HL-60/S4 treated with retinoic acid at 250 ng/mL for 4 days and 3 days (cell line): Measurements from ENCODE around the gene NTRK2.

Experiments
- in situ Hi-C: fragments of 300-500 bp; cut with MboI; formaldehyde crosslinking; loops from 2 replicates; pipeline ENCODE4 v1.7.0; 2022; ENCODE audit warnings: low sequenced_read_pairs

The NTRK2 gene

GRCh38 chr9:84959339-84959738 is 289.8 kb downstream of the NTRK2 start:
- in situ Hi-C loops = no loop called here

- in situ Hi-C loops = no loop called here
Observed at GRCh38 chr9:84966876-84967830, 297.6 kb downstream of the NTRK2 start.

DNA sequence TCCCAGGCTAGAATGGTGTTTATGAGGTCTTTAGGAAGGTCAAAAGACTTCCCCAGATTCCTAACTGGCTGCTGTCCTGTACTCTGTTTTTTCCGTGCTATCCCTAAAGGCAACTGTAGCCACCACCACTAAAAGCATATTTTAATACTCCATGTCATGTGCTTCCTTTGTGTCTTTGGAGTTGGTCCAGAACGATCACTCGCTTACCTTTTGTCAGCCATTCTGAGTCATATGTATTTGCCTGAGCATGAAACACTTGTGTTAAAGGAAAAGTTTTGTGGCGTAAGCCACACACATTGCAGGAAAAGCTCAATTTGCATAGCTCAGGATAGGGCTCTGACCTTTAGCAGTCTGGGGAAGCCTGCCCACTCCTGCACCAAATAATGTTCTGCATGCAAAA is 299.6 kb downstream of the NTRK2 start:
- in situ Hi-C loops = no loop called here

DNA sequence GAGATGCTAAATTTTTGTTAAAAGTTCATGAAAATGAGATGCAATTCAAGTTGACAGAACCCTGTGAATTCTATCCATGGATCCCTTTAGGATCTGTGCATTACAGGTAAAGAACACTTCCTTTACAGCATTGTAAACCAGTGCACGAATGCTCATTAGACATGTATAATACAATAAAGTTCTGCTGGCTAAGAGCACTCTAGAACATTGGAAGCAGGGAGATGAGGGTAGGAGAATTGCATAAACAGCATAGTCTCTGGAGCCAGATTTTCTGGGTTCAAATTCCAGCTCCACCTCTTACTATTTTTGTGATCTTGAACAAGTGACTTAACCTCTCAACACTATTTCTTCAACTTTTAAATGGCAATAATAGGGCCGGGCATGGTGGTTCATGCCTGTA is 300.2 kb downstream of the NTRK2 start:
- in situ Hi-C loops = no loop called here

- in situ Hi-C loops = no loop called here
Observed at GRCh38 chr9:84970432-84970831, 300.9 kb downstream of the NTRK2 start.

DNA sequence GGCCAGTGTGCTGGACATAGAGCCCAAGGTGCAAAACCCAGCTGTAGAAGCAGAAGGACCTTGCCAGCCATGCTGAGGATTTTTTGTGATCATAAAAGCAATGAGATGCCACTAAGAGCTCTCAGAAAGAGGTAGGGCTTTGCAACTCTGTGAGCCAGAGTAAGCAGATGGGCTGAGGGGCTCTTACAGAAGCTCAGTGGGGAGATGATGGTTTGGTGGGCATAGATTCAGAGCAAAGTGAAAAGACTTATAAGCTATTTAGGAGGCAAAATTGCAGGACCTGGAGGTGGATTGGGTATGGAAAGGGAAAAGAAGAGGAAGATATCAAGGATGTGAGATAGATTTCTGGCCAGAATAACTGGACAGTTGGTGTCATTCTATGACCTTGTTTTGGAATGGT is 302.0 kb downstream of the NTRK2 start:
- in situ Hi-C loops = no loop called here

GRCh38 chr9:84974258-84974657 is 304.7 kb downstream of the NTRK2 start:
- in situ Hi-C loops = no loop called here

DNA sequence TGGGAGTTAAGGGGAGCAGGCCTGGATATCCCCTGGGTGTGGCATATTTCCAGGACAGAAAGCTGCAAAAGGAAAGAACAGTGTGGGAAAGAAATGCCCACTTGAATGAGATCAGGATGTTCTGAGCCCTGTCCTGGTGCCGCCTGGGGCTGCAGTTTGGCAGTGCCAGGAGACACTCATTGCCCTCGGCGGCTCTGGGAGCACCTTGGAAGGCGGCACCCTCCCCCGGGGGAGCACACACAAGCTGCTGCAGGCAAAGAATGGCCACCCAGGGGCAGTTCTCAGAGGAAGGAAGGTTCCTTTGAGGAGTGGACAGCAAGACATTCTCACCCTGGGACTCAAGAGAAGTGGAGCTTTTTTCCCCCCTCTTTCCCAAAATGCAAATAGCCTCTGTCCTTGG is 305.3 kb downstream of the NTRK2 start:
- in situ Hi-C loops = no loop called here

DNA sequence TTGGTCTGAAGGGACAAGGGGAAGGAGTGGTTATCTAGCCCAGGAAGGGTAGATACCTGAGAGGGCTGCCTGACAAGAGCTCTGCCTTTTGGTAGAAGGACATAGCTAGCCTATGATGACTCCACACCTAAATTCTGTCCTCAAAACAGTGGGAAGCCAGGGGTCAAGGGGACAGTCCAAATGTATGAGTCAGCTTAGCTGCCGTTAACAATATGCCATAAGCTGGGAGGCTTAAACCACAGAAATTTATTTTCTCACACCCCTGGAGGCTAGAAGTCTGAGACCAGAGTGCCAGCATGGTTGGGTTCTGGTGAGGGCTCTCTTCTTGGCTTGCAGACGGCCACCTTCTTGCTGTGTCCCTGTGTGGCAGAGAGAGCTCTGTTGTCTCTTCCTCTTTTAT is 306.4 kb downstream of the NTRK2 start:
- in situ Hi-C loops = no loop called here

GRCh38 chr9:84978661-84979060 is 309.1 kb downstream of the NTRK2 start:
- in situ Hi-C loops = no loop called here

DNA sequence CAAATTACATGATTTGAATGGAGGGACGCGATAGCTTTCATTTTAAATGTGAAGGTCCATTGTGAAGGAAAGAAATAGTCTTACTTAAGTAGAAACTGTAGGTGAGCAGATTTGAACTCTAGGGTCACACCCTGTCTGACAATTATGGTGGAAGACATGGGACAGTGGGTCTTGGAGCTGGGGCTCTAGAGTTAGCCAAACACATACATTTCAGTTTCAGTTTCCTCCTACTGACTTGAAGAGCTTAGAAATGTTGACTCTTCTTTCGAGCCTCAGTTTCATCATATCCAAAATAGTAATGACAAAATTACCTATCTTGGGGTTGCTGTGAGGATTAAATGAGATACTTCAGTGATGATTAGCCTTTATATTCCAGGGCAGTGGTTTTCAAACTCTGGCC is 314.2 kb downstream of the NTRK2 start:
- in situ Hi-C loops = no loop called here

GRCh38 chr9:84988621-84989020 is 319.1 kb downstream of the NTRK2 start:
- in situ Hi-C loops = no loop called here

- in situ Hi-C loops = no loop called here
Observed at GRCh38 chr9:84990416-84990815, 320.9 kb downstream of the NTRK2 start.

DNA sequence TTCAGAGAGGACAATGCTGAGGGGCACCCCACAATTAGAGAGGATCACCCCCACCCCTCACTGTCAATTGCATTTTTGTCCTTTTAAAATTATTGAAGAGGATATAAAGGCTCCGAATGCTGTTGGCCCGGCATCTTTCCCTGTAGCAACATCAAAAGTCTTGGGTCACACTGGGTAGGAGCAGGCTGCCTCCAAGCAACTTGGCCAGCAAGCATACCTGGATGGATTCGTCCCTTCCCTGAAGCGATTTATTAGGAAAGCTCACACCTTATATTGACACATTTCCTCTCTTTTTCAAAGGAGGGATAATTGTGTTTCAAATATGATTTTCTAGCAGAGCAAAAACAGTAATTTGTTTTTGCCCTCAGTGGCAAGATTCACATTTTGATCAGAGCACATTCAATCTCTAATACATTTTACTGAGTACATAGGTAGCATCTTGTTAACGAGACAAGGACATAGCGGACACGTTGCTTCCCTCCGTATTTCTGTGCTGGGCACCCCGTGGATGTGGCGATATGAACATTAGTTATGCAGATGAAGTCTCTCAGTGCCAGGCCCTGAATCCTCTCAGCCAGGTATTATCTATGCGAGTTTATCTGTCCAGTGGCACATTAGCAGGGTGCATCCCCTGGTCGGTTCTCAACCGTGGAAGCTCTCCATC is 321.5 kb downstream of the NTRK2 start:
- in situ Hi-C loops = no loop called here

- in situ Hi-C loops = no loop called here
Observed at GRCh38 chr9:84991514-84991870, 322.0 kb downstream of the NTRK2 start.

DNA sequence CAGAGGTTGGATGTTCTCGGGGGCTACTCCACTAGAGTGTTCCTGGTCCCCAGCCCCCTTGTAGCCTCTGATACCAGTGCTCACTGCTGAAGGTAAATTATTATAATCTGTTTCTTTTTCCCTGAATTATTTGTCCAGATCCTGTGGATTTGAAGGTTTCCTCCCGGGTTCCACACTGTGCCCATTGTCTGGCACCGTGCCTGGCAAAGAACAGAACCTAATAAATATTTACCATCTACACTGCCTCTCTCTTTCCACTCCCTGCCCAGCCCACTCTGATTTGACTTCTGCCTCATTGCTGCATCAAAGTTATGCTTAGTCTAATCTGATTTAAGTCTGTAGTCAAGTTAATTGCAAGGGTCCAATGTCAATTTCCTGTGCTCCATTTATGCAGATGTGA is 322.9 kb downstream of the NTRK2 start:
- in situ Hi-C loops = no loop called here

DNA sequence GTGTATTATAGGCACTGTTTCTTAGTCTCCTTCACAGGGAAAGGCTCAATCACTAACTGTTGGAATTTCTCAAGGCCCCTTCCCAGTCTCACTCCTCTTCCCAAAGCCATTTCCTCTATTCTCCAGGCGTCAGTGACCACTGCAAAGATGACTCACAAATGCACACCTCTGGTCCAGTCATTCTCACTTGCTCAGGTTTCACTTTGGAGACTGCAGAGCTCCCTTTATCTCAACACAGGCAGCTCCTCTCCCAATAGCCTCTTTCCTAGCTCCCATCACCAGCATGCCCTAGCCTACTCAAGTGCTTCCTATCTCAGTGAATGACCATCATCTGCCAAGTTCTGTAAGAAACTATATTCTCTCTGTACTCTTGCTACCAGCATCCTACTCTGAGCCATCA is 323.6 kb downstream of the NTRK2 start:
- in situ Hi-C loops = no loop called here

- in situ Hi-C loops = no loop called here
Observed at GRCh38 chr9:84996029-84996428, 326.5 kb downstream of the NTRK2 start.

DNA sequence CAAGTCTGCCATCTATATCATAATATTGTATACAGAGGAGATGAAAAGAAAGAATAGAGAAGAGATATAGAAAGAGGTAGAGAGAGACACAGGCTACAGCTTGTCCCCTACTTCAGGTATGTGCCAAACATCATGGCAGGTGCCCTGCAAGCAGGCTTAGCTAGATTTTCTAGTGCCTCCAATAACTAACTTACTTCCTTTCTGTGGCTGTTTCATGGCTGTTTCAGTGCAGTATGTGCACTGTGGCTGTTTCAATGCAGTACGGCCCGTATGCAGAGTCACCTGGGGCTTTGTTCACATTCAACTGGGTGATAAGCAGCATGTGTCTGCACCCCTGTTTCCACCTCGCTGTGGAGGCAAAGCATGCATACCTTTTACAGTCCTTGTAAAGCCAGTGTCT is 327.2 kb downstream of the NTRK2 start:
- in situ Hi-C loops = no loop called here

- in situ Hi-C loops = no loop called here
Observed at GRCh38 chr9:84997472-84997871, 327.9 kb downstream of the NTRK2 start.

DNA sequence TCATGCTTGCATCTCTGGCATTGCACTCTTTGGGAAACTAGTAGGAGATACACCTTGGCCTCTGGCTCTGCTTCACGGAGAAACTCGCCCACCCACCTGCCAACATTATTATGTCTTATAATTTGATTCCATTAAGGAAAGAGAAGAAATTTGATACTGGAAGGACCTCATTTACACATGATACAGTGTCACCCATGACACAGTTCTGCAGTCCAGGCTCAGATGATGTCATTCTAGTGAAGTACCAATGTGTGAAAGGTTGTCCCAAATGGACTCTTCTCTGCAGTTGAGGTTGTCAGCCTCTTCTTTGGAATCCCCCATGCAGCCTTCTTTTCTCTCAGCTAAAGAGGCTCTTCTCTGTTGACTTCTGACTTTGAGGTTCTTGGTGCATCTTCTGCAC is 329.1 kb downstream of the NTRK2 start:
- in situ Hi-C loops = no loop called here

DNA sequence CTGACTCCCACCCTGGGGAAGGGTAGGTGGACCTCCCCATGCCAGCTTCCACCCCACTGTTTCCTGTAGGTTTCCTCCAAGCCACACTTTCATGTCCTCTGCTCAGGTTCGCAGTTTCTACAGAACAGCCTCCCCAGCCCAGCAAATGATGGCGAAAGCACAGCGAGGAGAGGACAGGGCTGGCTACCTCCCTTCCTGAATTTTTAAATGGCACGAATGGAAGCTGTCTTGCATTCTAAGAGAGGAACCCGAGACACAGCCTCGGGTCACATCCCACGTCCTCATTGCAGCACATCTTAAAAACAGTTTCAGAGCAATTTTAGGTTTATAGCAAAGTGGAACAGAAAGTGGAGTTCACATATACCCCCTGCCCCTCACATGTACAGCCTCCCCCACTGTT is 330.3 kb downstream of the NTRK2 start:
- in situ Hi-C loops = no loop called here
